ENCODE data around the gene SERPINA5. TPM values are rescaled to one million over a fixed set of nuclear protein-coding genes. Genes with fewer than 3 reads are reported as not detected.

The SERPINA5 gene
- total and polyA plus RNA-seq, 2 donors, result 0.63 to 5.1 TPM

DNA sequence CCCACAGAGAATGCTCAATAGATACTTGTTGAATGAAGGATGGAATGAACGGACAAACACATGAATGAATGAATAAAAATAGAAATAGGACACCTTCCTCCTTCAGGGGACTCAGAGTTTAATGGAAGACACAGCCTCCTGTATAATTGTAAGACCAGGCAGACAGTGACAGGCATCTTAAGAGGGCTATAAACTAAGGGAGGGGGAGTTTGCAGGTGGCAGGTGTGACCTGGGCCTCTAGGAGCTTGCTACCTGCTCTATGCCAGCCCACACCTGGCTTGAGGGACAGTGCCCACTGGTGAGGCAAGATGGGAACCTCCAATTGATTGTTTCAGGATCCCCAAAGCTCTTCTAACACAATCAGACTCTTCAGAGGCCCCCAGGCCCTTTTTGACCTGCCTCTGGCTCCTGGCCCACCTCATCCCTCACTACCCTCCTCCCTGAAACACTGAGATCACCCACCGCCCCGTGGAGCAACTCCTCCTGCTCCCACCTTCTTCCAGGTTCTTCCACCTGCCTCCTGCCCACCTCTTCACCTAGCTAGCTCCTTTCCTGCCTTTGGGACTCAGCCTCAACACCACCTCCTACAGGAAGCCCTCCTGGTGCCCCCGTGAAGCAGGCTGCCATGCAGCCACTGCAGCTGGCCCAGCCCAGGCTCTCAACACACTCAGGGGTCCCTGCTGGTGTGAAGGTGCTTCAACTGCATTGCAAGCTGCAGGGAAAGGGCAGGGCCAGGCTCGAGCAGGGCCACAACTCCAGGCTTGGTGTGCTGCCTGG is 40.3 kb downstream of the SERPINA5 start:
- no peak overlapping the region for H3K4me3 ChIP-seq (ENCODE audit: low read depth, low read length)
- no peaks in the 10 kb centered on the region for H3K36me3 ChIP-seq (ENCODE audit: insufficient read depth)
- DNase-seq (ENCODE audit: extremely low spot score), result no peak
- no peak overlapping the region for H3K27ac ChIP-seq (ENCODE audit: low read depth)
- H3K4me1 ChIP-seq (ENCODE audit: insufficient read depth), result no peaks in the 10 kb centered on the region
- 77% methylated on average over 5 of the region's 5 CpGs for WGBS

DNA sequence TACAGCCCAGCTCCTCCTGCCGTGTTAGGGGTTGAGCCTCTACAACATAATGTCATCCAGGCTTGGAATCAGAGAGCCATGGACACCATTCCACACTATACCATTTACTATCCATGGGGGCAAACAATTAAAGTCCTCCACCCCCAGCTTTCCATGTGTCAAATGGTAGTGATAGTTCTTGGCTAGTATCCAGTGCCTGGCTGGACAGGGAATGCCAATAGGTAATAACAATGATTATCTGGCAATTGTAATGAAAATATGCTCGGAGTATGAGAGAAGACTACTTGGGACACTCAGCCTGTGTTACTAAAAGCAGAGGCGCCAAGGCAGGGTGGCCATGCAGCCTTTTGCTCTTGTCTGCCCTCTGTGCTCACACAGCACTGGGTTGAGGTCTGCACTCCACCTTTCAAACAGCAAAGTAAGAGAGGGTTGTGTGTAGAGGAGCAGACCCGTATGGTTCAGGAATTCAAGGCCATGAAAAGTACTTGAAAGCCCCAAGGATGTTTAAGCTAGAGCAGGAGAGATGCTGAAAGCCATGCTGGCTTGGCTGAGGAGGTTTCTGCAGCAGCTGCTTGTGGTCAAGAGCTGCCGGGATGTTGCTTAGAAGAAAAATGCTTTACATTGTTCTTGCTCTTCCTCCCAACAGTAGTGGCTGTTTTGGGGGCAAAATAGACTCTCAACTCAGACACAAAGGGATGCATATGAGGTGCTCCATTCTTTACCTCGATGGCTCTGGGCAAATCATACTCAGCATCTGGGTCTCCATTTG is 41.6 kb downstream of the SERPINA5 start:
- no peaks in the 10 kb centered on the region for H3K4me1 ChIP-seq (ENCODE audit: insufficient read depth)
- WGBS, result 59% methylated on average over 6 of the region's 6 CpGs
- no peak overlapping the region for H3K4me3 ChIP-seq (ENCODE audit: low read depth, low read length)
- DNase-seq (ENCODE audit: extremely low spot score), result no peak
- H3K27ac ChIP-seq (ENCODE audit: low read depth), result no peak overlapping the region
- H3K36me3 ChIP-seq (ENCODE audit: insufficient read depth), result no peaks in the 10 kb centered on the region

DNA sequence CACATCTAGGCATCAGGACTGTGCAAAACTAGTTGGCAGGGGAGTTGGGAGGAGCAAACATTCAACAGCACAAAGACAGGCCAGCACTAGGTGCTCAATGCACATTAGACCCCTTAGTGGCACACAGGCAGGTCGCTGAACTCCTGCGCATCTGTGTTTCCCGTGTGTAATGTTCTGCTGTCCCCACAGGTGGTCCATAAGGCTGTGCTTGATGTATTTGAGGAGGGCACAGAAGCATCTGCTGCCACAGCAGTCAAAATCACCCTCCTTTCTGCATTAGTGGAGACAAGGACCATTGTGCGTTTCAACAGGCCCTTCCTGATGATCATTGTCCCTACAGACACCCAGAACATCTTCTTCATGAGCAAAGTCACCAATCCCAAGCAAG is 42.2 kb downstream of the SERPINA5 start:
- Histone ChIP-seq H3K27ac (ENCODE audit: low read depth) (no peak overlapping the region), H3K4me3 (ENCODE audit: low read depth, low read length) (no peak overlapping the region), H3K36me3 (ENCODE audit: insufficient read depth) (no peaks in the 10 kb centered on the region), H3K4me1 (ENCODE audit: insufficient read depth) (no peaks in the 10 kb centered on the region)
- 90% methylated on average over 4 of the region's 4 CpGs for WGBS
- DNase-seq (ENCODE audit: extremely low spot score), result no peak

DNA sequence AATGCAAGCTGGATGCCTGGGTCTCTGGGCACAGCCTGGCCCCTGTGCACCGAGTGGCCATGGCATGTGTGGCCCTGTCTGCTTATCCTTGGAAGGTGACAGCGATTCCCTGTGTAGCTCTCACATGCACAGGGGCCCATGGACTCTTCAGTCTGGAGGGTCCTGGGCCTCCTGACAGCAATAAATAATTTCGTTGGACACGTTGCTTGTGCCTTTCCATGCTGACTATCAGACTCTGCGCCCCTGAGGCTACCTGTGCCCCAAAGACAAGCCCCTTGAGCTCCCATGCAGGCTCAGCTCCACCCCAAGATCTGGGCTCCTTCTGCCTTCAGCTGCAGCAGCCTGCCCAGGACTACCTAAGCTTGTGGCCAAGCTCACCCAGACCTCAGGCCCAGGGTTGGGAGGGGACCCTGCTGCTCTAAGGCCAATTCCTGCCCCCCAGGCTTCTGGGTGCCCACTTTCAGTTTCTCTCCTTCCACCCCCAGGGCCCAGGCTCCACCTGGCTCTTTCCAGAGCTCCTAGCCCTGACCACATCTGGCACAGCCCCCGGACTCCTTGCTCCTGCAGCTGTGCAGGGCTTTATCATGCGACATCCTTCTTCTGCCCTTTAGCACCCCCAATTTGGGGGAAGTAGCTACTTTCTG is 42.8 kb downstream of the SERPINA5 start:
- Histone ChIP-seq H3K4me1 (ENCODE audit: insufficient read depth) (no peaks in the 10 kb centered on the region), H3K4me3 (ENCODE audit: low read depth, low read length) (no peak overlapping the region), H3K27ac (ENCODE audit: low read depth) (no peak overlapping the region), H3K36me3 (ENCODE audit: insufficient read depth) (no peaks in the 10 kb centered on the region)
- WGBS, result 75% methylated on average over 7 of the region's 7 CpGs
- no peak for DNase-seq (ENCODE audit: extremely low spot score)

DNA sequence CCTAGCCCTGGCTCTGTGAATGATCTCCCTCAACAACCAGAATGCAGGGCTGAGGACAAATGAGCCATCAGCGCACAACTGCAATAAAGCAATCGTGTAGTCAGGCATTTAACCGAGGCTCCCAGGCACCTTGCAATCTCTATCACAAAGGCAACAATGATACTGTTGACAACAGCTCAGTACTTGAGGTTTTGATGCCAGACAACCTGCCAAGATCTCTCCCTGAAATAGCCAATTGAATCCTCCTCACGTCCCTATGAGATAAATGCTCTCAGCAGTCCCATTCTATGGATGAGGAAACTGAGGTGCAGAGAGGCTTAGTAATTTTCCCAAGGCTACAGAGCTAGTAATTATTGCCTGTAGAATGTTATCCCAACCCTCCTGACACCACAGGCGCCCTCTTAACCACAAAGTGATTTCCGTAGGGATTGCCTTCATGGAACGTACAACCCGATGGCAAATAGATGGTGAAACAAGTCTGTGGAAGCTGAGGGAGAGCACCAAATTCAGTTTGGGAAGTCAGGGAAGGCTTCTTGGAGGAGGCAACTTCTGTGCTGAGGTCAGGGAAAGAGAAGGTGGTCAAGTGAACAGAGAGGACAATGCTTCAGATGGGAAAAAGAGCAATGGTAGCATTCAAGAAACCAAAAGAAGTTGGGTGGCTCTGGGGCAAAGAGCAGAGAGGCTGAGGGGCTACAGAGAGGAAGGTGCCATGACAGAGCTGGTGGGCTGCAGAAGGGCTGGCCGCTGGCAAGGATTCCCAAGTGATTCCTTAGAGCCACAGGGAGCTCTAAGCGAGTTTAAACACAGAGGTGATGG is 43.5 kb downstream of the SERPINA5 start:
- H3K4me1 ChIP-seq (ENCODE audit: insufficient read depth), result no peaks in the 10 kb centered on the region
- no peak overlapping the region for H3K4me3 ChIP-seq (ENCODE audit: low read depth, low read length)
- H3K27ac ChIP-seq (ENCODE audit: low read depth), result no peak overlapping the region
- 73% methylated on average over 10 of the region's 10 CpGs for WGBS
- DNase-seq (ENCODE audit: extremely low spot score), result no peak
- H3K36me3 ChIP-seq (ENCODE audit: insufficient read depth), result no peaks in the 10 kb centered on the region

DNA sequence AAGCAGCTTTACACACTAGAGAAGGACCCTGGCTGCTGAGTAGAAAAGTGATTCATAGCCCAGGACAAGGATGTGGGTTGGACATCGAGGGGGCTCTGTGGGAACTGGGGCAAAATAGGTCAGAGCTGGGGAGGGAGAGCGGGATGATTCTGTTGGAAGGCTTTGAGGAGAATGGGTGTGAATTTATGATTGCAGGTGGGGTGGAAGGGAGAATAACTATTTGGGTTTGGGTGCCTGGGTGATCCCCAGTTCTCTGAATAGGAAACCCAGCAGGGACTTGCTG is 44.1 kb downstream of the SERPINA5 start:
- Histone ChIP-seq H3K27ac (ENCODE audit: low read depth) (no peak overlapping the region), H3K4me3 (ENCODE audit: low read depth, low read length) (no peak overlapping the region), H3K4me1 (ENCODE audit: insufficient read depth) (no peaks in the 10 kb centered on the region), H3K36me3 (ENCODE audit: insufficient read depth) (no peaks in the 10 kb centered on the region)
- WGBS, result 71% methylated on average over 2 of the region's 2 CpGs
- DNase-seq (ENCODE audit: extremely low spot score), result no peak

DNA sequence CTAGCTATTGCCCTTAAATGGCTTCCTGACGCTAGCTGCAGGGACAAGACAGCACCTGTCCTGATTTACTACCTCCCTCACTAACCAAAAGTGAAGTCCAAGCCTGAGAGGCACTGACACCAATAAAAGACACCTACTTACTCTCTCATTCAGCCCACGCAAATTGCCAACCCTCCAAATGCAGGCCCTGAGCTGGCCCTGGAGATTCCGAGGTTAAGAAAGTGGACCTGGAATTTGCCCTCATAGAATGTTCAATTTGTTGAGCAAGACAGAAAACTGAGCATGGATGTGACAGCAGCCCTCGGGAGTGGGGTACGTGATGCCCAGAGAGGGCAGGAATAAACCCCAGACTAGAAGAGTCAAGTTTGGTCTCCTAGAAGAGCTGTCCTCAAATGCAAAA is 47.4 kb downstream of the SERPINA5 start:
- WGBS, result 74% methylated on average over 5 of the region's 5 CpGs
- H3K4me1 ChIP-seq (ENCODE audit: insufficient read depth), result no peaks in the 10 kb centered on the region
- no peaks in the 10 kb centered on the region for H3K36me3 ChIP-seq (ENCODE audit: insufficient read depth)
- no peak overlapping the region for H3K4me3 ChIP-seq (ENCODE audit: low read depth, low read length)
- DNase-seq (ENCODE audit: extremely low spot score), result no peak
- H3K27ac ChIP-seq (ENCODE audit: low read depth), result no peak overlapping the region

DNA sequence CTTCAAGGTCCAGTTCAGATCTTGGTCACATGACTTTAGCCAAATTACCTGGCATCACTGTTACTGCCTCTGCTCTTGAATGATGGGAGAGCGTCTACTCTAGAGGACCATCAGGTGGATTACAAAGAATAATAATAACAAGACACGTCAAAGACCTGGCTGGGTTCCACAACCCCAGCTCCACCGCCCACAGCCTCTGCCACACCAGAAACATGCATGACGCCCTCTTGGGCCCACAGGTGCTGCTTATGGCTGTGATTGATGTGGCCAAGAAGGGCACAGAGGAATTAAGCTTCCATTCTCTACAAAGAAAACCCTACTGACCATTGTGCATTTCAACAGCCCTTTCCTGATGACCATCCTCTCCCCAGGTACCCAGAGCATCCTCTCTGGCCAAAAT is 49.2 kb downstream of the SERPINA5 start:
- WGBS, result 84% methylated on average over 4 of the region's 4 CpGs
- no peaks in the 10 kb centered on the region for H3K4me1 ChIP-seq (ENCODE audit: insufficient read depth)
- H3K36me3 ChIP-seq (ENCODE audit: insufficient read depth), result no peaks in the 10 kb centered on the region
- no peak overlapping the region for H3K4me3 ChIP-seq (ENCODE audit: low read depth, low read length)
- no peak overlapping the region for H3K27ac ChIP-seq (ENCODE audit: low read depth)
- no peak for DNase-seq (ENCODE audit: extremely low spot score)

DNA sequence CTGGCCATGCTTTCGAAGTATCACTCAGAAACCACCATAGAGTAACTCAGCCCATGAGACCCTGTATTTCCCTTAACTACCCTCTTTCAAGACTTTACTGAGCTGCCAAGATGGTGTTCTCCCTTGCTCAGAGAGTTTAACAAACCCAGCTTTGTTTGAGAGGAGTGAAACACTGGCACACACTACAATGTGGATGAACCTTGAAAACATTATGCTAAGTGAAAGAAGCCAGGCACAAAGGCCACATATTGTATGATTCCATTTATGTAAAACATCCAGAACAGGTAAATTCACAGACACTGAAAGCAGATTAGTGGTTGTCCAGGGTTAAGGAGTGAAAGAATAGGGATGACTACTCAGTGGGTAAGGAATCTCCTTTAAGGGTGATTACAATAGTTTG is 49.8 kb downstream of the SERPINA5 start:
- 96% methylated on average over 1 of the region's 1 CpG for WGBS
- DNase-seq (ENCODE audit: extremely low spot score), result no peak
- H3K4me1 ChIP-seq (ENCODE audit: insufficient read depth), result no peaks in the 10 kb centered on the region
- no peak overlapping the region for H3K4me3 ChIP-seq (ENCODE audit: low read depth, low read length)
- H3K27ac ChIP-seq (ENCODE audit: low read depth), result no peak overlapping the region
- H3K36me3 ChIP-seq (ENCODE audit: insufficient read depth), result no peaks in the 10 kb centered on the region

DNA sequence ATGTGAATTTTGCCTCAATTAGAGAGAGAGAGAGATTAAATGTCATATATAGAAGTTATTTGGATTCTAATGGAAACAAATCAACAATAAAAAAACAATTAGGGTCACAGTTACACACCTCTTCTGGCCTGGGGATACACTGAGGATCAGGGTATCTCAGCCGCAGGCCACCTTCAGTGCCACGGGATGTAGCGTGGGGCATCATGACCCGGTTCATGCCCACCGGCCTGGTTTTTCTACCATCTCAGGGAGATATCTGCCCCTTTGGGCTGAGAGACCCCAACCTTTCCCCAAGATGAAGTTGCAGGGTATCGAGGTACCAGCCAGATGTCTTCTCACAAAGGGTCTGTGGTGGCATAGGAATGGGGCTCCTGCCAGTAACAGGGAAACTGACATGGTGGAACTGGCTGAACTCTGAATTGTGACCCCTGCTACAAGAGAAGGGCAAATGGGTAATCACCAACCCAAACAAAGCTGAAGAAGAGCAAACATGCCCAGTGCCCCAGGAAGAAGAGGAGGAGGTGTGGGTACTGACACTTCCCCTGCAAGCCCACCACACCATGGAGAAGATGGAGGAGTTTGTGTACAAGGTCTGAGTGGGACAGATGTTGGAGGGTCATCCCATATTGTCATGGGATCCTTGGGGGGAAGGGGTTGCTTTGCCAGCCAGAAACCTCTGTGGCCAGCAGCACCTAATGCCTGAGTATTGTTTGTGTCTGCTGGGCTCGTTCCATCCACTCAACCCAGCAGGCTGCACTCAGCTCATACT is 50.5 kb downstream of the SERPINA5 start:
- H3K4me1 ChIP-seq (ENCODE audit: insufficient read depth), result peaks cover 1% of the 10 kb centered on the region
- H3K27ac ChIP-seq (ENCODE audit: low read depth), result no peak overlapping the region
- no peak for DNase-seq (ENCODE audit: extremely low spot score)
- no peaks in the 10 kb centered on the region for H3K36me3 ChIP-seq (ENCODE audit: insufficient read depth)
- H3K4me3 ChIP-seq (ENCODE audit: low read depth, low read length), result no peak overlapping the region
- 86% methylated on average over 7 of the region's 7 CpGs for WGBS

DNA sequence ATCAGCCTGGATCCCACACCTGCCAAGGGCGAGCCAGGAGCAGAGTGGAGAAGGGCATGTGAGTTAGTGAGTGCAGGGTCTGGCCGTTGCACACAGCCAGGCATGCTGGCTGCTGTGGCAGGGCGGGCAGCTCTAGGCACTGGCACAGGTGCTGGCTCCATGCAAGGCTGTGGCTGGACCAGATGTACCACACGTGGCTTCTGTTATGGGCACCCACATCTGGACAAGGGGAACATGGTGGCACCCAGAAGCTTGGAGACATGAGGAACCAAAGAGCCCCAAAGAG is 51.0 kb downstream of the SERPINA5 start:
- Histone ChIP-seq H3K4me1 (ENCODE audit: insufficient read depth) (peaks cover 1% of the 10 kb centered on the region), H3K4me3 (ENCODE audit: low read depth, low read length) (no peak overlapping the region), H3K27ac (ENCODE audit: low read depth) (no peak overlapping the region), H3K36me3 (ENCODE audit: insufficient read depth) (no peaks in the 10 kb centered on the region)
- DNase-seq (ENCODE audit: extremely low spot score), result no peak
- WGBS, result 82% methylated on average over 4 of the region's 4 CpGs

DNA sequence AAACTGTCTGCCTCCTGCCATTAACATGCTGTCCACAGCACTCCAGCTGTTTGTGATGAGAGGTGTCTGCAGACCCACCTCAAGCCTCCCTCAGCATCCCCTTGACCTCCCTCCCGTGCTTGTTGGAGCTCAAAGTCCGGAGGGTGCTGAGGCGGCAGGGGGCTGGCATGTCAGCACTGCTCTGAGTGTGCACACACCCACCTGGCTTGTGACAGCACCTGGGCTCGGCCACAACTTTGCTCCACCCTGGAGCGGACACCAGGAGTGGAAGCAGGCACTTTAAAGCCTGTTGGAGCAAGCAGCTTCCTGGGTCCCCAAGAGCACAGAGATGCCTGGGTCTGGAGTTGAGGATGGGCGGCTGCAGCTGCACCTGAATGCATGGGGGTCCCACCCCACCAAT is 51.9 kb downstream of the SERPINA5 start:
- 78% methylated on average over 6 of the region's 6 CpGs for WGBS
- H3K4me1 ChIP-seq (ENCODE audit: insufficient read depth), result peaks cover 1% of the 10 kb centered on the region
- no peak overlapping the region for H3K4me3 ChIP-seq (ENCODE audit: low read depth, low read length)
- H3K27ac ChIP-seq (ENCODE audit: low read depth), result no peak overlapping the region
- no peak for DNase-seq (ENCODE audit: extremely low spot score)
- no peaks in the 10 kb centered on the region for H3K36me3 ChIP-seq (ENCODE audit: insufficient read depth)

DNA sequence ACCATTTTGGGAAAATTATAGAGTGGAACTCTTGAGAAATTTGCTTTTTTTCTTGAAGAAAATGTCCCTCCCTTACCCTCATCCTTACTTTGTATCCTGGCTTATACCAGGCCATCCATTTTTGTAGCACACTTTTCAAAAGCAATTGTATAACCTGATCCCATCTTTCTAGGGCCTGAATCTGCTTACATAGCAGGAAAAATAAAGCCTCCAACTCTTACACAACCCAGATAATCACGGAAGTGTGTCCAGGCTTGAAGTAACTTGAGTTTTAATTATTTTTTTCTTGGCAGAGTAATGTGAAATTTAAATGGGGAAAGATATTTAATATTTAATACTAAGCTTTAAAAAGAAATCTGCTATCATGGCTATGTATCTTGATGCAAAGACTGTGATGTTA is 53.9 kb downstream of the SERPINA5 start:
- no peak for DNase-seq (ENCODE audit: extremely low spot score)
- Histone ChIP-seq H3K36me3 (ENCODE audit: insufficient read depth) (no peaks in the 10 kb centered on the region), H3K4me3 (ENCODE audit: low read depth, low read length) (no peak overlapping the region), H3K4me1 (ENCODE audit: insufficient read depth) (peaks cover 1% of the 10 kb centered on the region), H3K27ac (ENCODE audit: low read depth) (no peak overlapping the region)
- 49% methylated on average over 1 of the region's 1 CpG for WGBS

All from urinary bladder (tissue), 4 donors.